WTC11 (cell line): ENCODE results near the gene TMTC2. TPM values are rescaled to one million over a fixed set of nuclear protein-coding genes. Genes with fewer than 3 reads are reported as not detected.

Experiments
- ATAC-seq: fragments of 200-7000 bp; cut with Tn5 transposase; 2 replicates; pipeline ENCODE4 v1.10.0; 2021; ENCODE audit warnings: mild to moderate bottlenecking, moderate library complexity
- CTCF ChIA-PET: fragments of 300-600 bp; sonication (Branson Sonifier 250); formaldehyde crosslinking; loops from one replicate; lab custom pipeline; 2021; ENCODE audit warnings: antibody characterized with exemption; lab: Charles Lee
- POLR2A ChIA-PET: fragments of 350-600 bp; sonication (Branson Sonifier 250); formaldehyde crosslinking; loops from one replicate; lab custom pipeline; 2021; ENCODE audit warnings: antibody characterized with exemption; lab: Charles Lee
- DNase-seq: peaks from one replicate; pipeline ENCODE4 v3.0.0; 2021; ENCODE audit warnings: low spot score
- H3K27ac Mint-ChIP-seq: 2 replicates; pipeline ENCODE4 v1.8.0; 2021; ENCODE audit warnings: mixed read lengths
- H3K27me3 Mint-ChIP-seq: 2 replicates; pipeline ENCODE4 v1.8.0; 2021; ENCODE audit warnings: low read depth, mild to moderate bottlenecking, moderate library complexity, mixed read lengths
- H3K36me3 Mint-ChIP-seq: 2 replicates; pipeline ENCODE4 v1.8.0; 2021; ENCODE audit warnings: mixed read lengths
- H3K4me1 Mint-ChIP-seq: 2 replicates; pipeline ENCODE4 v1.8.0; 2022; ENCODE audit warnings: mixed read lengths
- H3K4me3 Mint-ChIP-seq: 2 replicates; pipeline ENCODE4 v1.8.0; 2021; ENCODE audit warnings: mild to moderate bottlenecking, moderate library complexity, mixed read lengths
- H3K9me3 Mint-ChIP-seq: 2 replicates; pipeline ENCODE4 v1.8.0; 2021; ENCODE audit warnings: mixed read lengths
- AR ChIP-seq: fragments of 250-450 bp; sonication (Bioruptor Pico); IDR thresholded peaks from 2 replicates; pipeline ENCODE4 v1.9.0; 2021; ENCODE audit warnings: mild to moderate bottlenecking
- ATF3 ChIP-seq: sonication (generic); formaldehyde crosslinking; conservative IDR thresholded peaks from 2 replicates; pipeline ENCODE4 v1.8.1; 2022; ENCODE audit warnings: mild to moderate bottlenecking, missing genetic modification reagents
- CBFB ChIP-seq: sonication (generic); formaldehyde crosslinking; IDR thresholded peaks from 2 replicates; pipeline ENCODE4 v1.8.1; 2022; ENCODE audit warnings: mild to moderate bottlenecking, low read depth, missing genetic modification reagents
- EMX1 ChIP-seq: fragments of 250-450 bp; sonication (Bioruptor Pico); IDR thresholded peaks from 2 replicates; pipeline ENCODE4 v1.8.0; 2021; ENCODE audit warnings: mild to moderate bottlenecking
- GABPB1 ChIP-seq: sonication (generic); formaldehyde crosslinking; IDR thresholded peaks from 2 replicates; pipeline ENCODE4 v1.8.1; 2023; ENCODE audit warnings: mild to moderate bottlenecking, missing genetic modification reagents
- JUN ChIP-seq: sonication (generic); formaldehyde crosslinking; IDR thresholded peaks from 2 replicates; pipeline ENCODE4 v1.8.0; 2023; ENCODE audit warnings: mild to moderate bottlenecking, missing genetic modification reagents
- MXD4 ChIP-seq: fragments of 250-450 bp; sonication (Bioruptor Pico); IDR thresholded peaks from 2 replicates; pipeline ENCODE4 v1.8.0; 2021; ENCODE audit warnings: mild to moderate bottlenecking, moderate library complexity, borderline replicate concordance
- NFE2L1 ChIP-seq: sonication (generic); formaldehyde crosslinking; IDR thresholded peaks from 2 replicates; pipeline ENCODE4 v1.8.1; 2023; ENCODE audit warnings: missing genetic modification reagents
- NR2C2 ChIP-seq: sonication (generic); formaldehyde crosslinking; IDR thresholded peaks from 2 replicates; pipeline ENCODE4 v1.8.0; 2022; ENCODE audit warnings: mild to moderate bottlenecking, missing genetic modification reagents
- OVOL2 ChIP-seq: fragments of 250-450 bp; sonication (Bioruptor Pico); IDR thresholded peaks from 2 replicates; pipeline ENCODE4 v1.9.0; 2021; ENCODE audit warnings: mild to moderate bottlenecking, borderline replicate concordance
- PREB ChIP-seq: sonication (generic); formaldehyde crosslinking; IDR thresholded peaks from 2 replicates; pipeline ENCODE4 v1.8.1; 2022; ENCODE audit warnings: mild to moderate bottlenecking, missing genetic modification reagents, moderate library complexity, borderline replicate concordance
- RORB ChIP-seq: fragments of 250-450 bp; sonication (Bioruptor Pico); IDR thresholded peaks from 2 replicates; pipeline ENCODE4 v1.9.0; 2021; ENCODE audit warnings: mild to moderate bottlenecking
- SMAD3 ChIP-seq: sonication (generic); formaldehyde crosslinking; IDR thresholded peaks from 2 replicates; pipeline ENCODE4 v1.8.0; 2022; ENCODE audit warnings: missing genetic modification reagents, mild to moderate bottlenecking, borderline replicate concordance
- TP53 ChIP-seq: sonication (generic); formaldehyde crosslinking; IDR thresholded peaks from 2 replicates; pipeline ENCODE4 v1.8.1; 2023; ENCODE audit warnings: mild to moderate bottlenecking, missing genetic modification reagents
- ZBTB43 ChIP-seq: sonication (generic); formaldehyde crosslinking; IDR thresholded peaks from 2 replicates; pipeline ENCODE4 v1.8.1; 2023; ENCODE audit warnings: mild to moderate bottlenecking, missing genetic modification reagents
- ZNF121 ChIP-seq: sonication (generic); formaldehyde crosslinking; IDR thresholded peaks from 2 replicates; pipeline ENCODE4 v1.8.0; 2023; ENCODE audit warnings: missing genetic modification reagents
- ZNF138 ChIP-seq: sonication (generic); formaldehyde crosslinking; conservative IDR thresholded peaks from 2 replicates; pipeline ENCODE4 v1.8.1; 2022; ENCODE audit warnings: mild to moderate bottlenecking, moderate library complexity, missing genetic modification reagents
- ZNF219 ChIP-seq: sonication (generic); formaldehyde crosslinking; IDR thresholded peaks from 2 replicates; pipeline ENCODE4 v1.8.0; 2023; ENCODE audit warnings: missing genetic modification reagents, mild to moderate bottlenecking, borderline replicate concordance
- ZNF232 ChIP-seq: sonication (generic); formaldehyde crosslinking; IDR thresholded peaks from 2 replicates; pipeline ENCODE4 v1.8.0; 2022; ENCODE audit warnings: mild to moderate bottlenecking, missing genetic modification reagents
- ZNF532 ChIP-seq: fragments of 250-450 bp; sonication (Bioruptor Pico); IDR thresholded peaks from 2 replicates; pipeline ENCODE4 v1.9.0; 2021; ENCODE audit warnings: mild to moderate bottlenecking, borderline replicate concordance
- total RNA-seq: library from RNA; stranded (reverse); gene quantifications from 3 replicates; pipeline ENCODE4 v1.2.3, GENCODE V29; 2021

TMTC2 gene
- total RNA-seq, 1 experiment from 2014 or later, result 6.4 TPM

- no peak for TF ChIP-seq PREB (CRISPR knock-in tag)
- no peak for TF ChIP-seq EMX1
- TF ChIP-seq JUN (CRISPR knock-in tag), result no peak
- TF ChIP-seq TP53 (CRISPR knock-in tag), result no peak
- no peak for TF ChIP-seq NFE2L1 (CRISPR knock-in tag)
- TF ChIP-seq GABPB1 (CRISPR knock-in tag), result no peak
- no peak for TF ChIP-seq RORB
- no peak for TF ChIP-seq ZNF219 (CRISPR knock-in tag)
- no peak for TF ChIP-seq MXD4 (CRISPR knock-in tag)
- TF ChIP-seq ZNF121, result no peak
These were observed 184.2 kb downstream of the TMTC2 start (continued) for GRCh38 chr12:82870771-82871377.

GRCh38 chr12:82872088-82872487 is 185.4 kb downstream of the TMTC2 start:
- ATAC-seq, result peak; percentile 41
- no peak overlapping the region for H3K4me3 Mint-ChIP-seq
- POLR2A ChIA-PET, result no interaction called here

GRCh38 chr12:82873309-82873708 is 186.6 kb downstream of the TMTC2 start:
- Mint-ChIP-seq H3K4me1 (peaks cover 16% of the 10 kb centered on the region), H3K9me3 (no peaks in the 10 kb centered on the region), H3K27ac (no peak overlapping the region), H3K27me3 (no peaks in the 10 kb centered on the region), H3K36me3 (no peaks in the 10 kb centered on the region), H3K4me3 (no peak overlapping the region)
- POLR2A ChIA-PET, result interaction anchor here (0.5 kb wide), 1 partner anchor 9 kb away, joined by 3 read pairs; no protein-coding TSS in a partner anchor
- CTCF ChIA-PET, result no interaction called here
- no peak for DNase-seq
- ATAC-seq, result no peak
- TF ChIP-seq ZNF232 (CRISPR knock-in tag), result no peak
- no peak for TF ChIP-seq ATF3 (CRISPR knock-in tag)
- no peak for TF ChIP-seq ZNF532 (CRISPR knock-in tag)

More at GRCh38 chr12:82872088-82872487, 185.4 kb downstream of the TMTC2 start:
- CTCF ChIA-PET, result no interaction called here
- H3K9me3 Mint-ChIP-seq, result no peaks in the 10 kb centered on the region
- no peaks in the 10 kb centered on the region for H3K36me3 Mint-ChIP-seq
- no peak for TF ChIP-seq CBFB (CRISPR knock-in tag)
- TF ChIP-seq ZBTB43 (CRISPR knock-in tag), result no peak
- no peak for TF ChIP-seq TP53 (CRISPR knock-in tag)
- TF ChIP-seq OVOL2, result no peak
- TF ChIP-seq MXD4 (CRISPR knock-in tag), result no peak
- TF ChIP-seq SMAD3 (CRISPR knock-in tag), result no peak
- no peak for TF ChIP-seq AR (CRISPR knock-in tag)
- TF ChIP-seq ZNF138, result no peak
- no peak for TF ChIP-seq ZNF219 (CRISPR knock-in tag)
- no peak for TF ChIP-seq NR2C2 (CRISPR knock-in tag)
- peaks cover 21% of the 10 kb centered on the region for H3K4me1 Mint-ChIP-seq
- H3K27me3 Mint-ChIP-seq, result no peaks in the 10 kb centered on the region
- no peak for DNase-seq
- H3K27ac Mint-ChIP-seq, result no peak overlapping the region
